Measurements from ENCODE around the gene CSTPP1. TPM values are rescaled to one million over a fixed set of nuclear protein-coding genes. Genes with fewer than 3 reads are reported as not detected.

CSTPP1 gene
- total RNA-seq, 3 donors from 2014 or later: 31.9 to 41.1 (median 32.8) TPM

DNA sequence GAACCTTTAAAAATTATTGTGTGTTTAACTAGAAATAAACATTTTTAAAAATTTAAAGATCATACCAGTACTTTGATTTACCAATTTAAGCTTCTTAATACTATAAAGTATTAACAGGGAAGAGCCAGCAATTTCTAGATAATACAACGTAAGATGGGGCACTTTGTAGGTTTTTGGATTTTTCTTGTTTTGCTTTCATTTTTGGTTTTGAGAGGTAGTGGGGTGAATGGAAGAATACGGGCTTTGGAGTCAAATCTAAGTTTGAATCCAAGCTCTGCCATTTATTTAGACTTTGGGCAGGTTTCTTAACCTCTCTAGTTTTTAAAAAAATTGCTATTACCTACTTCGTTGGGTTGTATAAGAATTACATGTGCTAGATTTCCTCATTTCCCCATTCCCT is 44.9 kb downstream of the CSTPP1 start:
- Histone ChIP-seq H3K36me3 (ENCODE audit: low read depth) (no peaks in the 10 kb centered on the region), H3K9me3 (no peaks in the 10 kb centered on the region), H3K4me3 (no peak overlapping the region), H3K4me1 (ENCODE audit: low read depth) (peaks cover 25% of the 10 kb centered on the region)
- intact Hi-C loops (cut with DNase I, micrococcal nuclease): no loop called here
- DNase-seq: no peak
- no peak for ATAC-seq
- TF ChIP-seq, protein P1, sequence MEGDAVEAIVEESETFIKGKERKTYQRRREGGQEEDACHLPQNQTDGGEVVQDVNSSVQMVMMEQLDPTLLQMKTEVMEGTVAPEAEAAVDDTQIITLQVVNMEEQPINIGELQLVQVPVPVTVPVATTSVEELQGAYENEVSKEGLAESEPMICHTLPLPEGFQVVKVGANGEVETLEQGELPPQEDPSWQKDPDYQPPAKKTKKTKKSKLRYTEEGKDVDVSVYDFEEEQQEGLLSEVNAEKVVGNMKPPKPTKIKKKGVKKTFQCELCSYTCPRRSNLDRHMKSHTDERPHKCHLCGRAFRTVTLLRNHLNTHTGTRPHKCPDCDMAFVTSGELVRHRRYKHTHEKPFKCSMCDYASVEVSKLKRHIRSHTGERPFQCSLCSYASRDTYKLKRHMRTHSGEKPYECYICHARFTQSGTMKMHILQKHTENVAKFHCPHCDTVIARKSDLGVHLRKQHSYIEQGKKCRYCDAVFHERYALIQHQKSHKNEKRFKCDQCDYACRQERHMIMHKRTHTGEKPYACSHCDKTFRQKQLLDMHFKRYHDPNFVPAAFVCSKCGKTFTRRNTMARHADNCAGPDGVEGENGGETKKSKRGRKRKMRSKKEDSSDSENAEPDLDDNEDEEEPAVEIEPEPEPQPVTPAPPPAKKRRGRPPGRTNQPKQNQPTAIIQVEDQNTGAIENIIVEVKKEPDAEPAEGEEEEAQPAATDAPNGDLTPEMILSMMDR (IDR thresholded peaks at IDR 0.05): no peak

DNA sequence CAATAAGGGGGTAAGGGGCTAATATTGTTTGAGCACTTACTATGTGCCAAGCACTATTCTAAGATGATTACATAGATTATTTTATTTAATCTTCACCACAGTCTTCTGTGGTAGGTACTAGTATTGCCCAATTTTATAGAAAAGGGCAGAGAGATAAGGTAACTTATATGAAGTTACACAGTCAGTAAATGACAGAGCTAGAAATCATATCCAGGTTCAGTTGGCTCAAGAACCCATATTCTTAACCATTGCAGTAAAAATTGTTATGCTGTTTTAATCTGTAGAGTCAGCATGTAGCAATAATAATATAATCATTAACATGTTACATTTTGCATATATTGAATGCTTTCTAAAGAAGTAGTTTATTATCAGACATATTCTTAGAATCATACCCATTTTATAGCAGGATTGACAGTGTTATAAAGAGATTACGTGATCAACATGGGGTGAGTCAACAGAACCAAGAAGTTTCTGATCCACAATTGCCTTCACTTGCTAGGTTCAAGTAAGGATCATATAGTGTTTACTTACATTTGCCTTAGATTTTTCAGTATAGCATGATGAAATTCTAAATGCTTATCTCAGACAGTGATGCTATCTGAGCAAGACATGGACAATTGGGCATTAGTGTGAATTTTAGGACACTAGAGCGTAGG is 46.4 kb downstream of the CSTPP1 start:
- peaks cover 25% of the 10 kb centered on the region for H3K4me1 ChIP-seq (ENCODE audit: low read depth)
- intact Hi-C loops (cut with DNase I, micrococcal nuclease): no loop called here
- peak; percentile 77 for ATAC-seq

DNA sequence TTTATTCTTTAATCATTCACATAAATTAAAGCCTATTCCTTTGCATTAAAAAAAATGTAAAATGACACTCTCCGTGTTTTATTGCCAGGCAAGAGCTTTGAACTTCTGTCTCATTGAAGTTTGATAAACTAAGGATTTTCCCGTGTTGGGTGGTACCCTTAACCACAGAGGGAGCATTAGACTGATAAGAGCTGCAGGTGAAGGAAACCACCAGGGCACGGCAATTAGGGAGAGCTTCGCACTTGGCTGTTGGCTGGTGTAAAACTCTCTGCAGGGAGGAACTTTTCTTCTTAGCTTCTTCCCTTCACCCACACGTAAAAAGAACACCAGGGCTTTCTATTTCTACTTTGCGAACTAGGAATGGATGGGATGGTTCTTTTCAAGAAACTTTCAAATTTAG is 47.0 kb downstream of the CSTPP1 start:
- H3K9me3 ChIP-seq: no peaks in the 10 kb centered on the region
- no peak overlapping the region for H3K4me3 ChIP-seq
- DNase-seq (peak in 1 of 3 donors; percentile 27), ATAC-seq (peak; percentile 77)
- intact Hi-C loops (cut with DNase I, micrococcal nuclease): no loop called here
- TF ChIP-seq, protein P1 (IDR thresholded peaks at IDR 0.05): no peak
- H3K36me3 ChIP-seq (ENCODE audit: low read depth): no peaks in the 10 kb centered on the region
- H3K4me1 ChIP-seq (ENCODE audit: low read depth): peaks cover 25% of the 10 kb centered on the region

More for the DNA sequence above, 46.4 kb downstream of the CSTPP1 start:
- no peaks in the 10 kb centered on the region for H3K9me3 ChIP-seq
- H3K36me3 ChIP-seq (ENCODE audit: low read depth): no peaks in the 10 kb centered on the region
- TF ChIP-seq, protein P1 (IDR thresholded peaks at IDR 0.05): no peak
- DNase-seq: no peak
- no peak overlapping the region for H3K4me3 ChIP-seq

DNA sequence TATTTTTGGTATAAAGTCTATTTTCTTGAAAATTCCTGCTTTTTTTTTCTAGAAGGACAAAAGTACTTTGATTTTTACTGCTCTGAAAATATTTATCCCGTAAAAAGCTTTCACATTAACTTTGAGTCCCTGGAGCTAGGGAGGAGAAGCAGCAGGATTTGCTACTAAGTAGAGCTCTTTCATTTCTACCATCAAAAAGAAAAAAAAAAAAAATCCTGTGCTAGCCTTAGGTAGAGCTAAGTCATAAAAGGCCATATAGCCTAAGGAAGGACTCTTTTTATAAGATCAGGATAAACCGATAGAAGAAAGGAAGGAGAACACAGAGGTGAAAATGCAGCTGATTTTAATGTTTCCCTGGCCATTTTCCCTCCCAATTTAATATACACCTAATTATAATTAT is 48.0 kb downstream of the CSTPP1 start:
- peaks cover 25% of the 10 kb centered on the region for H3K4me1 ChIP-seq (ENCODE audit: low read depth)
- H3K9me3 ChIP-seq: no peaks in the 10 kb centered on the region
- DNase-seq (no peak), ATAC-seq (peak; percentile 40)
- TF ChIP-seq, protein P1 (IDR thresholded peaks at IDR 0.05): no peak
- H3K36me3 ChIP-seq (ENCODE audit: low read depth): no peaks in the 10 kb centered on the region
- no peak overlapping the region for H3K4me3 ChIP-seq
- intact Hi-C loops (cut with DNase I, micrococcal nuclease): no loop called here

DNA sequence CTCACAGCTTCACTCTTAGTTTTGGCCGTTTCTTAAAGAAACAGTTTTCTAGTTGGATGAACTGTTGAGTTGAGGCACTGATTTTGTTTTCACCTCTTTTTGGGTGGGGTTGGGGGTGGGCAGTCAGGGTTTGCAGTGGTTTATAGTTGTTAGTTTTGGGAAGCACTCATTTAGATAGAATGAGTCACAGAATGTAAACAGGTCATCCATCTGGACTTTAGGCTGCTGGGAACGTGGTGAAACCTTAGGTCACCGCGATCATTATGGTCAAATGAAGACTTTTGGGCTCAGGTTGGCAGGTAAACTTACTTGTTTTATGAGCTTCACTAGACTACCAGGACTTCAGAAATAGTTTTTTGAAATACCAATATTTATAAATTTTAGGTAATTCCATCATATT is 48.4 kb downstream of the CSTPP1 start:
- TF ChIP-seq, protein P1 (IDR thresholded peaks at IDR 0.05): no peak
- Histone ChIP-seq H3K9me3 (no peaks in the 10 kb centered on the region), H3K4me3 (no peak overlapping the region), H3K4me1 (ENCODE audit: low read depth) (peaks cover 25% of the 10 kb centered on the region), H3K36me3 (ENCODE audit: low read depth) (no peaks in the 10 kb centered on the region)
- DNase-seq (peak in 1 of 3 donors; percentile 17), ATAC-seq (peak; percentile 65)
- intact Hi-C loops (cut with DNase I, micrococcal nuclease): no loop called here
